Measurements from ENCODE around the gene LHPP. TPM values are rescaled to one million over a fixed set of nuclear protein-coding genes. Genes with fewer than 3 reads are reported as not detected.

Gene LHPP
- total RNA-seq, 1 donor from 2014 or later = 24.5 TPM

GRCh38 chr10:124646483-124647352 is 185.1 kb downstream of the LHPP start:
- no peaks in the 10 kb centered on the region for H3K9me3 ChIP-seq (ENCODE audit: low read depth)
- no peak for DNase-seq (ENCODE audit: low spot score)
- TF ChIP-seq EZH2phosphoT487 (IDR thresholded peaks at IDR 0.05) (no peak), CTCF (IDR thresholded peaks at IDR 0.05) (no peak), EZH2 (IDR thresholded peaks at IDR 0.05) (no peak)
- H3K9me3 Mint-ChIP-seq = no peaks in the 10 kb centered on the region
- peaks cover 25% of the 10 kb centered on the region for H4K20me1 ChIP-seq (ENCODE audit: low read depth)
- no peak overlapping the region for H3K4me3 ChIP-seq
- peaks cover 40% of the 10 kb centered on the region for H3F3A ChIP-seq (ENCODE audit: low read depth)
- peaks cover 4% of the 10 kb centered on the region for H3K36me3 Mint-ChIP-seq
- peaks cover 46% of the 10 kb centered on the region for H3K4me1 Mint-ChIP-seq
- no peak overlapping the region for H3K9ac ChIP-seq
- no peak overlapping the region for H3K4me3 Mint-ChIP-seq
- H3K4me1 ChIP-seq = peaks cover 69% of the 10 kb centered on the region
- peaks cover 22% of the 10 kb centered on the region for H3K79me2 ChIP-seq (ENCODE audit: low read depth)
- H3K27me3 Mint-ChIP-seq (ENCODE audit: insufficient read depth, low read depth) = peaks cover 2% of the 10 kb centered on the region
- H3K27me3 ChIP-seq = no peaks in the 10 kb centered on the region
- H3K36me3 ChIP-seq = no peaks in the 10 kb centered on the region
- peak overlapping the region; percentile 74 for H3K27ac Mint-ChIP-seq
- H2AFZ ChIP-seq (replicated peaks) = no peak overlapping the region
- no peak overlapping the region for H3K4me2 ChIP-seq
- no peak overlapping the region for H3K27ac ChIP-seq

GRCh38 chr10:124647421-124648130 is 186.0 kb downstream of the LHPP start:
- H3K27me3 ChIP-seq = no peaks in the 10 kb centered on the region
- H3K9me3 Mint-ChIP-seq = no peaks in the 10 kb centered on the region
- H3F3A ChIP-seq (ENCODE audit: low read depth) = peaks cover 32% of the 10 kb centered on the region
- TF ChIP-seq EZH2phosphoT487 (IDR thresholded peaks at IDR 0.05) = no peak
- TF ChIP-seq EZH2 (IDR thresholded peaks at IDR 0.05) = no peak
- peaks cover 19% of the 10 kb centered on the region for H3K79me2 ChIP-seq (ENCODE audit: low read depth)
- H3K4me2 ChIP-seq = no peak overlapping the region
- no peak overlapping the region for H3K9ac ChIP-seq
- peaks cover 2% of the 10 kb centered on the region for H3K36me3 Mint-ChIP-seq
- no peaks in the 10 kb centered on the region for H3K36me3 ChIP-seq
- peaks cover 32% of the 10 kb centered on the region for H4K20me1 ChIP-seq (ENCODE audit: low read depth)
- peaks cover 2% of the 10 kb centered on the region for H3K27me3 Mint-ChIP-seq (ENCODE audit: insufficient read depth, low read depth)
- H3K4me3 ChIP-seq = no peak overlapping the region
- H2AFZ ChIP-seq (replicated peaks) = no peak overlapping the region
- DNase-seq (ENCODE audit: low spot score) = no peak
- no peaks in the 10 kb centered on the region for H3K9me3 ChIP-seq (ENCODE audit: low read depth)
- H3K27ac ChIP-seq = no peak overlapping the region
- peaks cover 60% of the 10 kb centered on the region for H3K4me1 ChIP-seq
- H3K4me1 Mint-ChIP-seq = peaks cover 42% of the 10 kb centered on the region
- H3K27ac Mint-ChIP-seq = no peak overlapping the region
- no peak overlapping the region for H3K4me3 Mint-ChIP-seq

- Mint-ChIP-seq H3K9me3 (no peaks in the 10 kb centered on the region), H3K36me3 (no peaks in the 10 kb centered on the region), H3K27me3 (ENCODE audit: insufficient read depth, low read depth) (peaks cover 2% of the 10 kb centered on the region), H3K27ac (no peak overlapping the region), H3K4me3 (no peak overlapping the region), H3K4me1 (peaks cover 37% of the 10 kb centered on the region)
- Histone ChIP-seq H3F3A (ENCODE audit: low read depth) (peaks cover 26% of the 10 kb centered on the region), H3K79me2 (ENCODE audit: low read depth) (peaks cover 19% of the 10 kb centered on the region), H3K4me3 (no peak overlapping the region), H3K9me3 (ENCODE audit: low read depth) (no peaks in the 10 kb centered on the region), H3K4me1 (peaks cover 55% of the 10 kb centered on the region), H3K36me3 (no peaks in the 10 kb centered on the region), H2AFZ (replicated peaks) (no peak overlapping the region), H3K27me3 (no peaks in the 10 kb centered on the region), H4K20me1 (ENCODE audit: low read depth) (peaks cover 38% of the 10 kb centered on the region), H3K9ac (no peak overlapping the region), H3K4me2 (no peak overlapping the region), H3K27ac (no peak overlapping the region)
- DNase-seq (ENCODE audit: low spot score) = no peak
- no peak for TF ChIP-seq CTCF (IDR thresholded peaks at IDR 0.05)
- no peak for TF ChIP-seq EZH2 (IDR thresholded peaks at IDR 0.05)
- no peak for TF ChIP-seq EZH2phosphoT487 (IDR thresholded peaks at IDR 0.05)
Observed at GRCh38 chr10:124648131-124648475, 186.5 kb downstream of the LHPP start.

Measured in neural progenitor cell (in vitro differentiated cells).